Kidney tubule cell (primary cell): ENCODE measurements around the gene PHACTR2.
"Not testable (repeated sequence)": the region's sequence is repeated elsewhere in the genome, so short reads cannot be mapped to it uniquely, and the experiment has no call there.

Source experiments
- DNase-seq: peaks from one replicate; pipeline ENCODE4 v3.0.0-alpha.2; 2018; ENCODE audit warnings: low spot score

The PHACTR2 gene

DNA sequence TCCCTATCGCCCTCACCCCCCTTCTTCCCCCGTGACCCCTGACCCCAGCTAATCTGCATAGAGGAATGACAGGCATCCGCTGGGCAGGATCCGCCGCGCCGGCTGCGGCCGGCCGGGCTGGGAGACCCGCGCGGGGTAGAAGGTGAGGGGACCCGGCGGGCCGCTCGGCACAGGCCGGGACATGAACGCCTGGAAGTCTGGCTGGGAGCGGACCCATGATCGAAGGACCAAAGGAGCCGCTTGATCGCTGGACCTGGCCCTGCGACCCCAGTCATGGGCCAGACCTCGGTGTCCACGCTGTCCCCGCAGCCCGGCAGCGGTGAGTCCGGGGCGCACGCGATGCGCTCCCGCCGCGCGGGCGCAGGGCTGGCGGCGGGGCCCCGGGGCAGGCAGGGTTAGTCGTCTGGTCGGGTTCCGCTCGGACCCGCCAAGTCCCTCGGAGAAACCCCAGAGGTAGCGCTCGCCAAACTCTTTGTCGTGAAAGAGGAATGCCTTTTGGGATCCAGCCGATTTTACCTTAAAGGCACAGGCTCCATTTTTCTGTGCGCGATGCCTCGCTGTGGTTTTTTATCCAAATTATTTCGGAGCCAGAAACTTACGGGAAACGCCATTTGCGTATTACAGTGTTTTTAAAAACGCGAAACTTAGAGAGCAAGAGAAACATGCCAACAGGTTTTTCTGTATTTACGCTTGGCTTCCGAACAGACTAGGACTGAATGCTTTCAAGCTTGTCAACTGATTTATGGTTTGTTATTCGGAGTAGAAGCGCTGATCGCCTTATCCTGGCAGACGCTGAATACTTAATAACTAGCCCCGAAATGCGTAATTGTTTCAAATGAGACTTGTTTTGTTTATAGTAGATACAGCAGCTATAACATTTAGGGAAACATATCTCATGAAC lies at the start of gene PHACTR2:
TSS of gene PHACTR2 (plus strand) at position 75 of the 901 bp plus-strand sequence. CDS start at position 274, 199 bp downstream.
- peak; percentile 73 for DNase-seq

DNA sequence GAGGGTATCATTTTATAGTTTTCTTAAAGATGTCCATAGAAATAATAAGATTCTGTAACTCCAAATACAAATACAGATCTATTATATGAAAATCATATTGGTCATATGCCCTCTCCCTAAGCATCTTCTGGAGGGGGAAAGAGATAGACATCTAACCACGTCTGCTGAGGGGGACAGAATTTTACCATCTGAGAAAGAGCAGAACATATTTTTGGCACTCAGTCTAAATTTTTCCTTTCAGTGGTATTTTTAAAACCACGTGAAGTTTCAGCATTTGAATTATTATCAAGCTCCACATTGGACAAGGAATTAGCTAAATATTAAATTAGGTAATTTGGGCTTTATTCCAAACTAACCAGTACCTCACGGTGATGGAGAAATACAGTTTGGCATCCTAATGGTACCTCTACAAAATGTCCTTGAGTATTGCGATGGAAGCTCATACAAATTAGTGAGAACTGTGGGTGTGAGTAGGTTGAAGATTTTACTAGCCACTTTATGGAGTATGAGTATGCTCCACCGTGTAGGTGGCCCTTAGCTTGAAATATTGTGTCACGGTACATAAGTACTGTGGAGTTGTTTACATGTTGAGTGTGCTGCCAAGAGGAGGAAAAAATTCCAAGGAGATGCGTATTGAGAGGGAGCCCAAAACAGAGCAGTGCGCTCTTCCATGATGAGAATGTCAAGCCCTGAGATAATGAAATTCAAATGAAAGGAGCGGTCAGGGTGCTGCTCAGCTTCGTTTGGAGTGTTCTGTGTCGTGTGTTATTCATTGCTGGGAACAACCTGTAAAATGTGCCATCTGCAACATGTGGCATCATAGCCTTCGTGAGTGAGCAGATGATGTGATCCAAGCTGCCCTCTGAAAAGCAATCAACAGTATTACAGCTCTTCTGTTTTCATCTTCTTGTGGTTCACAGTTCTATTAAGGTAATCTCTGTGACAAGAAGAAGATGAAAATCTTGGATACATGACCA lies 48.4 kb upstream of the PHACTR2 start:
- DNase-seq = no peak

DNA sequence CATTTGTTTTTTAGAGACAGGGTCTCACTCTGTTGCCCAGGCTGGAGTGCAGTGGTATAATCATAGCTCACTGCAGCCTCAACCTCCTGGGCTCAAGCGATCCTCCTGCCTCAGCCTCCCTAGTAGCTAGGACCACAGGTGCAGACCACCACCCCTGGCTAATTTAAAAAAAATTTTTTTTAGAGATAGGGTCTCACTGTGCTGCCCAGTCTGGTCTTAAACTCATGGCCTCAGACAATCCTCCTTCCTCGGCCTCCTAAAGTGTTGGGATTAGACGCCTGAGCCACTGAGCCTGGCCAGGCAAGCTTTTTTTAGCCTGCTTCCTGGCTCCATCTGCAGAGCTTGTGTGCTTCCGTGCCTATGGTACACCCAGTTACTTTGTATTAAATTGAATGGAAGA lies 46.6 kb upstream of the PHACTR2 start:
- DNase-seq = not testable (repeated sequence)

DNA sequence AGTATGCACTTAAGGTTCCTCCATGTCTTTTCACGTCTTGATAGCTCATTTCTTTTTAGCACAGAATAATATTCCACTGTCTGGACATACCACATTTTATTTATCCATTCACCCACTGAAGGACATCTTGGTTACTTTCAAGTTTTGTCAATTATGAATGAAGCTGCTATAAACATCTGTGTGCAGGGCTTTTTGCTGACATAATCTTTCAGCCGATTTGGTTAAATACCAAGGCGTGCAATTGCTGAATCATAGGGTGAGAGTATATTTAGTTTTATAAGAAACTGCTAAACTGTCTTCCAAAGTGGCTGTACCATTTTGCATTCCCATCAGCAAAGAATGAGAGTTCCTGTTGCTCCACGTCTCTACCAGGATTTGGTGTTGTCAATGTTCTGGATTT lies 44.9 kb upstream of the PHACTR2 start:
- no peak for DNase-seq

DNA sequence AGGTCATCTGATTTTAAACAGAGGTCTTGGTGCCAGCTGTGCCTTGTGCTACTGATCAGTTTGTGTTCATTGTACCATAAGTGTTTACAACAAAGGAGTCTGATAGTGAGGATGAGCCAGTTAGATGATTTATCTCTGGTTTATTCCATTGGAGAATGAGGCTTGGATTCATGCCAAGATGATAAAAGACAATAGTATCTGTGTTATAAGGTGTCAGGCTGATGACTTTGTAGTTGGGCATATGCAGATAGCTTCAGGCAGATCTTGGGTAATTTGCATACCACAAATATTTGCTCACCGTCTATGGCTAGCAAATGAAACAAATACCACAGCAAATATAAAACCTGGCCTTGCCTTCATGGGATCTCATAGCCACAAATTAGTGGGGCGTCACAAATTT lies 43.3 kb upstream of the PHACTR2 start:
- peak; percentile 28 for DNase-seq

DNA sequence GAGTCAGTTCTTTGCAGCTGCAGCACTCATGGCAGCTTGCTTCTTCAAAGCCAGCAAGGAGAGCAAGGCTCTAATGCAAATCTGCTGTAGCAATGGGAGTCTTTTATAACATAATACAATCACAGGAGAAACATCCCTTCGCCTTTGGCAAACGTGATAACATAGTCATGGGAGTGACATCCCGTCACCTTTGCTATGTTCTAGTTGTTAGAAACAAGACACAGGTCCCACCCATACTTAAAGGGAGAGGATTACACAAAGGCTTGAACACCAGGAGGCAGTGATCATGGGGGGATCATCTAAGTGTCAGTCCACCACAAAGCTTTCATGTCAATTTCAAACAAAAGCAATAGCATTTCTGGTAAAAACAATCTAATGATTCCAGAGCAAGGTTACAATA lies 40.1 kb upstream of the PHACTR2 start:
- no peak for DNase-seq

DNA sequence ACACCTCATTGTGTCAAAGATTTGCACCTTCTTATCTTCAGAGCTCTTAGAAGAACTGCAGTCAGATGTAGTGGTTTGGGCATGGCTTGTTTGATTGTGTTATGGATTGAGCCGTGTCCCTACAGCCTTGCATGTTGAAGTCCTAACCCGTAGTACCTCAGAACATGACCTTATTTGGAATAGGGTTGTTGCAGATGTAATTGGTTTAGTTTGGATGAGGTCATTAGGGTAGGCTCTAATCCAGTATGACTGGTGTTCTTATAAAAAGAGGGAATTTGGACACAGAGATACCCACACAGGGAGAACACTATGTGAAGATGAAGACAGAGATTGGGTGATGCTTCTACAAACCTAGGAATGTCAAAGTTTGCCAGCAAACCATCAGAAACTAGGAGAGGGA lies 35.4 kb upstream of the PHACTR2 start:
- DNase-seq = no peak

DNA sequence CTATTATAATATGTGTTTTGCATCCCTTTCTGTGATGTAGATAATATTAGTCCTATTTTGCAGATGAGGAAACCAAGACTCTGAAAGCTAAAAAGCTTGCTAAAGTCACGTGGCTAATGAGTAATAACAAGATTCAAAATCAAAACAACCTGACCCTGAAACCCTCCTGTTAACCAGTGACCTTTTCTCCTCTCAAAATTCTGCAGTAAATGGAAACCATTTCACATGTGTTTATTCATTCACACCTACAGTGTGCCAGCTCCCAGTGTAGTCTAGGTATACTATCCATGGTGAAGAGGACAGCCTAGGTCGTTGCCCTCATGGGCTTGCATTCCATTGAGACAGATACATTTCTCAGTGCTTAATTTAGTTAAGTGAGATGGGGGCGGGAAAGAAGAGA lies 30.6 kb upstream of the PHACTR2 start:
- no peak for DNase-seq

DNA sequence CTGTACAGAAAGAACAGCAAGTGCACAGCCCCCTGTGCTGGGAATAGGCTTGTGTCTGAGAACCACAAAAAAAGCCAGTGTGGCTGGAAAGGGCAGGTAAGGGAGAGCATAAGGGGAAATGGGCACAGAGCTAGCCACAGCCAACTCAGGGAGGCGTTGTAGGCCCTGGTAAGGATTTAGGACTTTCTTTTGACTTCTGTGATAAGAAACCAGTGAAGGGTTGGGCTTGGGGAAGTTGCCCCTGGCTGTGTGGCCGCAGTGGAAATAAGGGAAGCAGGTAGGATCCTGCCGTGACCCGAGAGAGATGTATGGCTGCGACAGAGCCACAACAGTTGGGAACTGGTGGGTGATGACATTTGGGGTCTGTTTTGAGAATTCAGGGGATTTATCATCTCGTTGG lies 30.0 kb upstream of the PHACTR2 start:
- DNase-seq = no peak

DNA sequence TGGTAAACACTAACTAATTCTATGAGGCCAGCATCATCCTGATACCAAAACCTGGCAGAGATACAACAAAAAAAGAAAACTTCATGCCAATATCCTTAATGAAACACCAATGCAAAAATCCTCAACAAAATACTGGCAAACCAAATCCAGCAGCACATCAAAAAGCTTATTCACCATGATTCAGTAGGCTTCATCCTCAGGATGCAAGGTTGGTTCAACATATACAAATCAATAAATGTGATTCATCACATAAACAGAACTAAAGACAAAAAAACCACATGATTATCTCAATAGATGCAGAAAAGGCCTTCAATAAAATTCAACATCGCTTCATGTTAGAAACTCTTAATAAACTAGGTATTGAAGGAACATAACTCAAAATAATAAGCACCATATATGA lies 28.4 kb upstream of the PHACTR2 start:
- DNase-seq = not testable (repeated sequence)

DNA sequence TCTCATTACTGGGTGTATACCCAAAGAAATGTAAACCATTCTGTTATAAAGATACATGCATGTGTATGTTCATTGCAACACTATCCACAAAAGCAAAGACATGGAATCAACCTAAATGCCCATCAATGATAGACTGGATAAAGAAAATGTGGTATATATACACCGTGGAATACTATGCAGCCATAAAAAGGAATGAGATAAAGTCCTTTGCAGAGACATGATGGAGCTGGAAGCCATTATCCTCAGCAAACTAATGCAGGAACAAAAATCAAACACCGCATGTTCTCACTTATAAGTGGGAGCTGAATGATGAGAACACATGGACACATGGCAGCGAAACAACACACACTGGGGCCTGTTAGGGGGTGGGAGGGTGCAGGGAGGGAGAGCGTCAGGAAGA lies 26.4 kb upstream of the PHACTR2 start:
- DNase-seq = not testable (repeated sequence)

DNA sequence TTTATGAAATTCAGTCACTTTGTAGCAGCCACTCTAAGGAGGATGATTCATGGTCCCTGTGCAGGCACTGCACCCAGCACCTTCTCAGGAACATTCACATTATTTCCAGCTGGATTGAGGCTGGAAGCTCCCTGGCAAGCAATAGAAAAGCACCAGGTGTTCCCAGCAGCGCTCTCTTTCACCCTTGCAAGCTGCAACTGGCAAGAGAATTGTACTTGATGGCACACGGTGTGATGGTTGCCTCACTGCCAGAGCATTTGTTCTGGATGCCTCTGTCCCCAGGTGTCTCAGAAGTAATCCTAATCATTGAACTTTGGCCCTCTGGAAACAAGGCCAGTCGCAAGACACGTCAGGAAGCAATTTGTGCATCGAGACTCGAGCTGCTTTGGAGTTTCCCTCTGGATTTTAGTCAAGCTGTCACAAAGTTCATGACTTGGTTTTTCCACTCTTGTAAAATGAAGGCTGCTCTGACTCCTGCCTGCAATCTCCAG lies 24.9 kb upstream of the PHACTR2 start:
- peak; percentile 27 for DNase-seq

DNA sequence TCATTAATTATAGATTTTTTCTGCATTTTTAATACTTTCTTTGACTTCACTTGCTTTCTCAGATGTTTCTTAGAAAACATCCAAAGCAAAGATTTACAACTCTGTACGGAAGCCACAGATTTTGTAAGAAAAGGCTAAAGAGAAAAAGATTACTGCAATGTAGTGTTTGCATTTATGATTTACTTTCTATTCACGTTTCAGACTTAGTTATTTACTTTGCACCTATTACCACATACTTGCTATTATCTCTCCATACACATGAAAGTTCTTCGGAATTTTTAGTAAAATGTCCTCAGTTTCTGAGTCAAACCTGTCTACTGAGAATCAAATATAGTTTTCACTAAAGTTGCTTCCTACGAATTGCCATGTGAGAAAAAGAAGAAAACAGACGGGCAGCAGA lies 22.2 kb upstream of the PHACTR2 start:
- no peak for DNase-seq

DNA sequence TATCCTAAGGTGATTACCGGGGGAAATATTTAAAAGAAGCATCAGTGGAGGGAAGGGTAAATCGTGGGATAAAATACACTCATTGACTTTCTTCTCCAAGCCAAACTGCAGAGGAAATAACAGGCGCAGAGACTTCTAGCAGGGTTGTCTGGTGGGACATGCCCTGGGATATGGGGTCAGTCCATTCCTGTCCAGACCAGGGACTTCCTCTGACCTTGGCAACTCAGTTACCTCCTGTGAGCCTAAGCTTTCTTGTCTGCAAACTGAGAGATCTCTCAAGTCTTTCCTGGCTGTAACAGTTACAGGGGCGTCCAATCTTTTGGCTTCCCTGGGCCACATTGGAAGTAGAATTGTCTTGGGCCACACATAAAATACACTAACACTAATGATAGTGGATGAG lies 21.7 kb upstream of the PHACTR2 start:
- no peak for DNase-seq

DNA sequence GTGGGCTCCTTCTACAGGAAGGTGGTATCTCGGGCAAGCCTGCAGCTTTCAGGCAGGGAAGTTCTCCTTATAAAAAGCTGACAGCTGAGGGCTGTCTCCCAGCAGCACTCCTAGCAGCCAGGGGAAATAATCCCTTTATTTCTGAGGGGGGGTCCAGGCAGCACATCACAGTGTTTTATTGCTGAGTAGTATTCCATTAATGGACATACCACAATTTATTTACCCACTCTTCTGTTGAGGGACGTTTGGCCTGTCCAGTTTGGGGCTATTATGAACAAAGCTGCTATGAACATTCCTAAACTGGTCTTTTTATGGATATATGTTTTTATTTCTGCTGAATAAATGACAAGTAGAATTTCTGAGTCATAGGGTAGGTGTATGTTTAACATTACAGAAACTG lies 20.0 kb upstream of the PHACTR2 start:
- no peak for DNase-seq

DNA sequence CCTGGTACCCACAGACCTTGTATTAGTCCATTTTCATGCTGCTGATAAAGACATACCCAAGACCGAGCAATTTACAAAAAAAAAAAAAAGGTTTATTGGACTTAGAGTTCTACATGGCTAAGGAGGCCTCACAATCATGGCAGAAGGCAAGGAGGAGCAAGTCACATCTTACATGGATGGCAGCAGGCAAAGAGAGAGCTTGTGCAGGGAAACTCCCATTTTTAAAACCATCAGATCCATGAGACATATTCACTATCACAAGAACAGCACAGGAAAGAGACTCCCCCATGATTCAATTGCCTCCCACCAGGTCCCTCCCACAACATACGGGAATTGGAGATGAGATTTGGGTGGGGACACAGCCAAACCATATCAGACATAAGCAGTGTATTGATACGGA lies 17.6 kb upstream of the PHACTR2 start:
- not testable (repeated sequence) for DNase-seq

DNA sequence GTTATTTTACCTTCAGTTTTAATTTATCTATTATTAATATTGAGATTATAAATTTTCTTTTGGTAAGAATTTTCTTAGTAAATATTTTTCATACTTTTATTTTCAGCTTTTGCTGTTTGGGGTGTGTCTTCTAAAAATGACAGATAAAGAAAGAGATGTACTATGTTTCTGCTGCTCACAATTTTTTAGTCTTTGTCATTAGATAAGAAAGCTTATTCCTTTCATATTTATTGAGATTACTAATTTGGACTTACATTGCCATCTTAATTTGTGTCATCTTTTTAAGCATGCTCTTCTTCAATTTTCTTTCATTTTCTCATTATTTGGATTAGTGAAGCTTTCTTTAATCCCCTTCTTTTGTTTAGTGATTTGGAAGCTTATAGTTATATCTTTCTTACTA lies 13.6 kb upstream of the PHACTR2 start:
- no peak for DNase-seq

DNA sequence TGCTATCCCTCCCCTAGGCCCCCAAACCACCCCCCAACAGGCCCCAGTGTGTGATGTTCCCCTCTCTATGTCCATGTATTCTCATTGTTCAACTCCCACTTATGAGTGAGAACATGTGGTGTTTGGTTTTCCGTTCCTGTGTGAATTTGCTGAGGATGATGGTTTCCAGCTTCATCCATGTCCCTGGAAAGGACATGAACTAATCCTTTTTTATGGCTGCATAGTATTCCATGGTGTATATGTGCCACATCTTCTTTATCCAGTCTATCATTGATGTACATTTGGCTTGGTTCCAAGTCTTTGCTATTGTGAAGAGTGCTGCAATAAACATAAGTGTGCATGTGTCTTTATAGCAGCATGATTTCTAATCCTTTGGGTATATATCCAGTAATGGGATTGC lies 11.8 kb upstream of the PHACTR2 start:
- DNase-seq = not testable (repeated sequence)

DNA sequence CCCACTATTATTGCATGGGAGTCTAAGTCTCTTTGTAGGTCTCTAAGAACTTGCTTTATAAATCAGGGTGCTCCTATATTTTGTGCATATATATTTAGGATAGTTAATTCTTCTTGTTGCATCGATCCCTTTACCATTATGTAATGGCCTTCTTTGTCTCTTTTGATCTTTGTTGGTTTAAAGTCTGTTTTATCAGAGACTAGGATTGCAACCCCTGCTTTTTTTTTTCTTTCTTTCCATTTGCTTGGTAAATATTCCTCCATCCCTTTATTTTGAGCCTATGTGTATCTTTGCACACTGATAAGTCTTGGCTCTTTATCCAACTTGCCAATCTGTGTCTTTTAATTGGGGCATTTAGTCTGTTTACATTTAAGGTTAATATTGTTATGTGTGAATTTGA lies 8.3 kb upstream of the PHACTR2 start:
- not testable (repeated sequence) for DNase-seq

DNA sequence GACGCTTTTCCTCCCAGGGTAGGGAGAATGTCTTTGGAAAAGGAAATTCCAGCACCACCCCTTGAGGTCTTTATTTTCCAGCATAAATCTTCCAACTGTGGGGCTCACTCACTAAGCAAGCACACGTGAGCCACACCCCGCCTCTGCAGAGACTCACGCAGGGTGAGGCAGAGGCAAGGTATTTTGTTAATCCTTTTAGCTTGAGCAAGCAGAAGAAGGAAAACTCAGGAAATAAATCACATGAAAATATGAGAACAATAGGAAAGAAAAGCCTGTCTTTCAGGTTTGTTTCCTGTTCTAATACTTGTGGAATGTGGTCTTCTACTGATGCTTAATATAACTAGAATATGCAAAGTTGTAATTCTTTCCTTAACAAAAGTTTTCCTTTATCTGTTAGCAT lies 4.1 kb upstream of the PHACTR2 start:
- peak; percentile 94 for DNase-seq

DNA sequence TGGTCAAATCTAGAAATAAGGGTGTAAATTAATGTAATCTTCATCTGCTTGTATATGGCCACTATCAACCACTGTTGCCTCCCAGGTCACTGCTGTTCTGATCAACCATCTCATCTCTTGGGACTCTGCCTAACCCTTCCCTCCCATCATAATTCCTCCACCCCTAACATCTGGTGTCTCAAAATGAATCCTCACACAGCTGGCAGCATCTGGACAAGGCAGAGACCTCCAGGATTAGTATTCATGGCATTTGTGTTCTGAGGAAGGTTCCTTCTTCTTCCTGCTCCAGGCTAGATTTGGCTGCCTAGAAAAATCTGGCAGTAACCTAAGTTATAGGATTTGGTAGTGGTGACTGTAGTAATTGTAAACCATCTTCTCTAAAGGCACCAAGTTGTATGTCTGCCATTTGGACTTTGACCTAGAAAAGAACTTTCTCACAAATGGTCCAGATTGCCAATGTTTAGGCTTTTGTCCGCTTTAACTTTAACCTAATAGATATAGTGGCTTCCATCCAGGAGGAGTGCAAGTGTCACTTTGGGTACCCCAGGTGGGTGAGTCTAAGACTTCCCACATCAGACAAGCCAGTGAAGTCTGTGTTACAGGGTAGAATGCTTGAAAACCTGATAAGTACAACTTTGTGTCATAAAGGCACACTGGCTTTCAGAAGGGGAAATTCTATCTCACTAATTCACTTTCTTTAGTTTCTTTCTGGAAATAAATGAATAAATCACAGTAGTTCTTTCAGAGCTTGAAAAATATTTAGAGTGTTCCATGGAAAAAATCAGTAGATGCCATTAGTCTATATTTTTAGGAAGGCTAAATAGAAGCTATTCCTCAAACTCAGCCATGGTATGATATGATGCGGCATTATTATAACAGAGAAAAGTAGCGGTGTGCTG lies 3.0 kb upstream of the PHACTR2 start:
- no peak for DNase-seq
